ENCODE results near the gene DIP2B.
A peak's percentile ranks its signal among the peaks of the same experiment; 100 is the strongest.
"Not testable (repeated sequence)": the region's sequence is repeated elsewhere in the genome, so short reads cannot be mapped to it uniquely, and the experiment has no call there.

The DIP2B gene

GRCh38 chr12:50519353-50519752 is 14.6 kb downstream of the DIP2B start:
- DNase-seq = no peak

- DNase-seq = no peak
Measured at GRCh38 chr12:50520416-50521207, 15.8 kb downstream of the DIP2B start.

- not testable (repeated sequence) for DNase-seq
Measured at GRCh38 chr12:50521781-50522180, 17.0 kb downstream of the DIP2B start.

GRCh38 chr12:50523772-50524171 is 19.0 kb downstream of the DIP2B start:
- DNase-seq = no peak

GRCh38 chr12:50524621-50525020 is 19.8 kb downstream of the DIP2B start:
- DNase-seq = no peak

GRCh38 chr12:50525422-50525821 is 20.6 kb downstream of the DIP2B start:
- DNase-seq = no peak

GRCh38 chr12:50527359-50527726 is 22.6 kb downstream of the DIP2B start:
- DNase-seq = no peak

GRCh38 chr12:50528800-50529199 is 24.0 kb downstream of the DIP2B start:
- DNase-seq = no peak

- DNase-seq = no peak
Measured at GRCh38 chr12:50529345-50529744, 24.6 kb downstream of the DIP2B start.

GRCh38 chr12:50530532-50530931 is 25.7 kb downstream of the DIP2B start:
- no peak for DNase-seq

GRCh38 chr12:50533203-50533584 is 28.4 kb downstream of the DIP2B start:
- DNase-seq = no peak

GRCh38 chr12:50533971-50534370 is 29.2 kb downstream of the DIP2B start:
- DNase-seq = no peak

GRCh38 chr12:50536831-50537537 is 32.2 kb downstream of the DIP2B start:
- no peak for DNase-seq

- no peak for DNase-seq
Measured at GRCh38 chr12:50537538-50537919, 32.7 kb downstream of the DIP2B start.

GRCh38 chr12:50538182-50538581 is 33.4 kb downstream of the DIP2B start:
- DNase-seq = no peak

- DNase-seq = no peak
Measured at GRCh38 chr12:50541139-50541538, 36.4 kb downstream of the DIP2B start.

GRCh38 chr12:50542448-50542847 is 37.7 kb downstream of the DIP2B start:
- DNase-seq = peak; percentile 4

- not testable (repeated sequence) for DNase-seq
Measured at GRCh38 chr12:50543188-50543587, 38.4 kb downstream of the DIP2B start.

GRCh38 chr12:50545213-50545612 is 40.4 kb downstream of the DIP2B start:
- no peak for DNase-seq

- DNase-seq = no peak
Measured at GRCh38 chr12:50545786-50546185, 41.0 kb downstream of the DIP2B start.

- no peak for DNase-seq
Measured at GRCh38 chr12:50546441-50547318, 41.9 kb downstream of the DIP2B start.

- DNase-seq = no peak
Measured at GRCh38 chr12:50547742-50548141, 43.0 kb downstream of the DIP2B start.

- no peak for DNase-seq
Measured at GRCh38 chr12:50549885-50550284, 45.1 kb downstream of the DIP2B start.

Measured in CD4-positive, alpha-beta T cell treated with Interleukin-12 subunit alpha and Interleukin-12 subunit beta, for 1 hour (primary cell).